Superior temporal gyrus (tissue), 1 donor: ENCODE results near the gene RAB6B.

Source experiments
- DNase-seq: peaks from one replicate; pipeline ENCODE4 v3.0.0-alpha.2; 2016; ENCODE audit errors: extremely low spot score

Gene RAB6B

DNA sequence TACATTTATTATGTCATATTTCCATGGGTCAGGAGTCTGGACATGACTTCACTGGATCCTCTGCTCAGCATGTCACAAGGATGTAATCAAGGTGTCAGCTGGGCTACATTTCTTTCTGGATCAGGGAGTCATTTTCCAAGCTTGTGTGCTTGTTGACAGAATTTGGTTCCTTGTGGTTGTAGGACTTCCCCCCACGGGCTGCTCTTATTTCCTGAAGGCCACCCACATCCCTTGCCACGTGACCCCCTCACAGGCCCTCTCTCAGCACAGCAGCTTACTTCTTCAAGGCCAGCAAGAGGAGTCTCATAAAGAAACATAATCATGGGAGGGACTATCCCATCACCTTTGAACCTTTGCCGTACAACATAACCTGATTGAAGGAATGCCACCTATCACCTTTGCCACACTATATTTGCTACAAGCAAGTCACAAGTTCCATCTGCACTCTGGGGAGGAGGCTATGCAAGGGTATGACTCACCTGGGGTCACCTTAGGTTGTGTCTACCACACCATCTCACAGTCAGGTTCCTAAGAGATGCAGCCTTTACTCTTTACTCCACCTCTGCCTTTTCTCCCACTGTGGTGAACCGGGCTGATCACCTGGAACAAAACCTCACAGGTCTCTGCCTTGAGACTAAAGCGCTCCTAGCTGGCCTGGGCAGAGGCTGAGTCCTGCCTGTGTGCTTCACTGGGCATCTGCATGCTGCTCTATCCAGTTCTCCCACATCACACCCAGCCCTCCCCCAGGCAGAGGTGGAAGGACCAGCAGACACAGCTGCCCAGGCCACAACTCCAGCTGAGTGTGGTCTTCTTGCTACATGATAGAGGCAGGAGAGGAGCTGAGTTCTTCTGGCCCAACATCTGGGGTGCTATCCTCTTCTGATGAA is 13.5 kb downstream of the RAB6B start:
- DNase-seq = no peak

DNA sequence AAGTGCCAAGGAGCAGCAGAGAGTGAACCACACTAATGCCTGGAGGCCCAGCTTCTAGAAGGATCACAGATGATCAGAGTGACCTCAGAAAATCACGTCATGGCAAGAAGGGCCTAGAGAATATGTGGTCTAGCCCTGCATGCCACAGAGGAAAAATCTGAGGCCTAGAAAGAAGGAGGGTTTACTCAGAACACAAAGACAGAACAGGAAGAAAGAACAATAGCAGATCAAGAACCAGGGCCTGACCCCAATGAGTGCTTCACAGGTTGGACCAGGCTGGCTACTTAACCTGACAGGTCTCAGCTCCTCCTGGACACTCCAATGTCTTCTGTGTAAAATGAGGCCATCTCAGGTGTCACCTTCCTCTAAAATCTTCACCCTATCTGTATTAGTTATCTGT is 14.2 kb downstream of the RAB6B start:
- no peak for DNase-seq

DNA sequence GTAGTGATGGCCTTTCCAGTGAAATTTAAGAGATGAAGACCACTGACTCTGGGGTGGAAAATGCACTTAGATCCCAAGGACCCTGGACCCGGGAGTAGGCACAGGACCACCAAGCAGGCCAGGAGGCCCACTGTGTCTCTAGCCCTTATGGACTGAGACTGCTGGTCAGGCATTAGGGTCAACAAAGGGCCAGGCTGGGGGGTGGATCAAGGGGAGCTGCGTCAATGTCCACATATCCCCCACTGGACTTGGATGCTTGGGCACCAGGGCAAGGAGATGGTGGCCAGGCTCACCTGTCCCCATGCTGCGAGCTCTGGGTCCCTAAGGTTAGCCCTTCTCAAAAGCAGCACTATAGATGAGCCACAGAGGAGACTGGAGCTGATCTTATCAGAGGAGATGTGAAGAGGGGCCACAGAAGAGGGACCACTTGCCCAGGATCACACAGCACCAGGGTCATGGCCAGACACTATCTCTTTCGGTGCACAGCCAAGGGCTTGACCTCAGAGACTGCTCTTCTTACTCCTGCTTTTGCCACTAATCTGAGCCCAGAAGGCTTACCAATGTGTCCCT is 14.7 kb downstream of the RAB6B start:
- DNase-seq = no peak

- no peak for DNase-seq
Observed at GRCh38 chr3:133880287-133880686, 15.4 kb downstream of the RAB6B start.

- DNase-seq = no peak
Observed at GRCh38 chr3:133878518-133878917, 17.2 kb downstream of the RAB6B start.

- no peak for DNase-seq
Observed at GRCh38 chr3:133877221-133877620, 18.5 kb downstream of the RAB6B start.

GRCh38 chr3:133874761-133875438 is 20.8 kb downstream of the RAB6B start:
- DNase-seq = no peak

DNA sequence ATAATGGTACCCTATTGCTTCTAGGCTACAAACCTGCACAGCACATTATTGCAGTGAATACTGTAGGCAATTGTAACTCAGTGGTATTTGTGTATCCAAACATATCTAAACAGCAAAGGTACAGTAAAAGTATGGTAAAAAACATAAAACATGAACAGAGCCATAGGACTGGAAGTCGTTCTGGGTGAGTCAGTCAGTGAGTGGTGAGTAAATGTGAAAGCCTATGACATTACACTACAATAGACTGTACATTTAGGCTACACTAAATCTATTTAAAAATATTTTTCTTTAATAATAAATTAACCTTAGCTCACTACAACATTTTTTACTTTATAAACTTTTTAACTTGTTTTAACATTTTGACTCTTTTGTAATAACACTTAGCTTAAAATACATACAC is 21.3 kb downstream of the RAB6B start:
- DNase-seq = no peak

DNA sequence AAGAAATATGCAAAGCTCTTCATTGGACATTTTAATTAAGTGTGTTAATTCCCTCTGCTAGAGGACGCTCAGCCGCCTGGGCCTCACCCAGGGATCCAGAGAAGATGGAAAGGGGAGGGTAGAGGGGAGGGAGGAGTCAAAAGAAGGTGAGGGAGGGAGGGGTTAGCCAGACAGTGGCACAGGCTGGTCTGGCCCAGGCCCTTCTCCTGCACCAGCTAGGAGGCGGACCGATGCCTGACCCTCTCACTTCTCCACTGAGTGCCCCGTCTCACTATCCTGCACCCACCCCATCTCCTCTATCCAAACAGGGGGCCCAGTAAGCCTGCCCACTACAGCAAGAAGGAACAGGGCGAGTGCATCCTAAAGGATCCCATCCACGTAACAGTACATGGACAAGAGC is 22.9 kb downstream of the RAB6B start:
- no peak for DNase-seq

GRCh38 chr3:133872161-133872560 is 23.5 kb downstream of the RAB6B start:
- no peak for DNase-seq

- DNase-seq = no peak
Observed at GRCh38 chr3:133871368-133872090, 24.2 kb downstream of the RAB6B start.

DNA sequence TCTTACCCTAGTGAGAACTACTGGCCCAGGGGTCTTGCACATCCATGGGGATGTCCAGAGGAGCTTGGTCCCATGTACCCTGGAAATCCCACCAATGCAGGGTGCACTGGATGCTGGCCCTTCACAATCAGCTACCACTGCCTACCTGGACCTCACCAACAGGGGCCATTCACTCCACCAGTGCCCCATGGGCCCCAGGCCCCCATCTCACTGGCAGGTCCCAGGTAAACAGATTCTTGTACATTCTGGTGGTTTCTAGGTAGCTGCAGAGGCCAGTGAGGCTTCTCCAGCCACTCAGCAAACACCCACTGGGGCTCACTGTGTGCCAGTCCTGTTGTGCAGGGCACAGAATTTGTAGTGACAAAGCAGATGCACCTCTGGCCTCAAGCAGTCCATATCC is 24.9 kb downstream of the RAB6B start:
- DNase-seq = no peak

GRCh38 chr3:133869586-133869985 is 26.1 kb downstream of the RAB6B start:
- DNase-seq = no peak

- no peak for DNase-seq
Observed at GRCh38 chr3:133868758-133869475, 26.8 kb downstream of the RAB6B start.

GRCh38 chr3:133868186-133868585 is 27.5 kb downstream of the RAB6B start:
- no peak for DNase-seq

- DNase-seq = no peak
Observed at GRCh38 chr3:133866141-133866540, 29.5 kb downstream of the RAB6B start.

DNA sequence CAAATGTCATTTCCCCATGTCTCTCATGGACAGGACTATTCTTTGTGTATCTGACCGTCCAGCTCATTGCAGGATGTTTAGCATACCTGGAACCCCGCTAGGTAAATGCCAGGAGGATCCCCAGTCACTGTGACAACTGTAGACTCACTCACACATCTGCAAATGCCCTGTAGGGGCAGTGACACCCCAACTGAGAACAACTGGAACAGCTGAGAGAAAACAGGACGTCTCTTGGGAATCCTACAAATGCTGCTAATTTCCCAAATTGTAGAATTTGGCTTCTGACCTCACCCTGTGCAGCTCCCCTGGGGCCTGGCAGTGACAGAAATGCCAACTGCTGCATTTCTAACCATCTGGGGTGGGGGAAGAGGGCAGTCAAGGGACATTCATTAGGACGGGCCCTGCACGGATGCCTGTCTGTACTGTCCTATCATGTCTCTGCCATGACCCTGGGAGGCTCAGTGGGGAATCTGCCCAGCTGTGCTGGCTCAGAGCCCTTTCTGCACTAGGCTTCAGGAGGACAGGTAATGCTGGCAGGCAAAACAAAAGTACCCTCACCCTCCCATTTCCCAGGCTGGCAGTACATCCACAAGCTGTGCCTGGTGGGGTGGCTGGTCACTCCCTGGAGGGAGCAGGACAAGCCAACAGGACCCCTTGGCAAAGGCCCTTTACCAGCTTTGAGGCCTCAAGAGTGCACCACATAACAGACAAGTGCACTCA is 30.4 kb downstream of the RAB6B start:
- no peak for DNase-seq

DNA sequence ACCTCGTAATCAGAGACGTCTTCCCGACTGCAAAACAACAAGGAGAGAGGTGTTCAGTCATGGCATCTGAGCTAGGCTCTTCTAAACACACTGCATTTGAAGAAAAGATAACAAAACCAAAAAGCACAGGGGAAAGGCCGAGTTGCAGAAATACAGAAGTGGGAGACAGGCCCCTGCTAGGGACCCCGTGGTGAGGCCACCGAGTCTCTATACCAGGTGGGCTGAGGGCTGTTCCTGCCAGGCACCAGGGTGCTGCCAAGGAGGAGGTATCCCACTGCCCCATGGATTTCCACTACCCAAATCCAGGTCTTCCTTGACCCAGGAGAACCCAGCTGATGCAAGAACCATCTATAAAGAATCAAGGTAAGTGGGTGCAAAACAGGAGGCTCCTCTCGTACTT is 31.1 kb downstream of the RAB6B start:
- no peak for DNase-seq

DNA sequence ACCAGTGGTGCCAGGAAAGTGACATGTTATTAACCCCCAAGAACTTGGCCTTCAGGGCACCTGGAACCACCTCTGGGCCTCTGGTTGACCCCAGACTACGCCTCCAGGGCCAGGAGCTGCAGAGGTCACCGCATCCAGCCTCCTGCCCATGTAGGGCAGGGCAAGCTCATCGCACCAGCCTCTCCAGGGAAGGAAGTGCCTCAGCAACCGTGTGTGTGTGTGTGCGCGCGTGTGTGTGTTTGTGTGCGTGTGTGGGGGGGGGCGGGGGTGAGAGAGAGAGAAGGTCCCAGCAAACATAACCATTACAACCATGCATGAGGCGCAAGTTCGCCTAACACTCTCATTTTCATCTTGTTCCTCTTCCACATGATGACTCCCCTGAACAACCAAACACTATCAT is 31.8 kb downstream of the RAB6B start:
- DNase-seq = no peak

DNA sequence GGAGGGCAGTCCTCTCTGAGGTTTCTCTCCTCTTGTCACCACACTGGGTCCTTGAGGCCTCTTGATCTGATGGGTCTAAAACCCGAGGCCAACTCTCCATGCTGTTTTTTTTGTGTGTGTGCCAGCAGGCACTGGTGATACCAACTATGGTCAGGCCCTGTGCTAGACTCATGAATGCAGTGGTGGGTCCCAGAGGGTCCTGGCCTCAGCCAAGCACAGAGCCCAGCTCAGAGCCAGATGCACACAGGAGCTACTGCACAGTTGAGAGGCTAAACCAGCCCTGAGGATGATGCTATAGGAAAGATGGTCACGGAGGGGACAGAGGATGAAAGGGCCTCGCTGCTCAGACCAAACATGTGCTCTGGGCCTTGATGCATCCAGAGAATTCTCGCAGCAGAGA is 33.5 kb downstream of the RAB6B start:
- no peak for DNase-seq

DNA sequence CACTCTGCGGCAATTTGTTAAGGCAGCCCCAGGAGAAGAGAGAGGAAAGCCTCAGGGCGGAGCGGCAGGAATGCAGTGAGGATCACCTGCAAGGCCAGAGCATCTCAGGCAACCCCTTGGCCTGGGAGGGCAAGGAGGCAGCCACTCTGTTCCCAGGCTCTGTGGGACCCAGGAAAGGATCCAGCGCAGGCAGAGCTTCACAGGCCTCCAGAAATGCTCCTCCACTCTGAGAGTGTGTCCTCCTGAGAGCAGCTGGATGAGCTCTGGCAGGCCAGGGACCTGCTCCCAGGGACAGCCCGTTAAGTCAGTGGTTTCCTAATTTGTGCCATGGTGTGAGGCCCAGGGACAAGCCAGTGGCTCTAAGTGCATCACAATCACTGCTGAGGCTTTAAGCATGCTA is 35.2 kb downstream of the RAB6B start:
- DNase-seq = no peak
